CD4-positive, alpha-beta T cell (primary cell): ENCODE results near the gene FOXN1. TPM values are rescaled to one million over a fixed set of nuclear protein-coding genes. Genes with fewer than 3 reads are reported as not detected.
"Not testable (repeated sequence)": the region's sequence is repeated elsewhere in the genome, so short reads cannot be mapped to it uniquely, and the experiment has no call there.

ENCODE experiments used
- ATAC-seq: fragments of 200-7000 bp; cut with Tn5 transposase; one replicate; pipeline ENCODE4 v1.10.0; 2022; ENCODE audit warnings: mild to moderate bottlenecking; ENCODE audit not compliant: poor library complexity
- CTCF ChIA-PET: fragments of 350-600 bp; sonication (Branson Sonifier 250); formaldehyde crosslinking; loops from one replicate; lab custom pipeline; 2021; ENCODE audit warnings: antibody characterized with exemption, inconsistent platforms; lab: Charles Lee
- POLR2A ChIA-PET: fragments of 350-600 bp; sonication (Branson Sonifier 250); formaldehyde crosslinking; loops from one replicate; lab custom pipeline; 2021; ENCODE audit warnings: antibody characterized with exemption, inconsistent platforms; lab: Charles Lee
- DNase-seq, 14 experiments: peaks; one replicate each; pipeline ENCODE4 v3.0.0-alpha.2; 2013 to 2020; ENCODE audit warnings: mixed read lengths in 2 of 14
- H3K27ac ChIP-seq, 2 donors: one replicate each; pipeline versions ENCODE4 v1.5.1 to v1.7.0; 2013; ENCODE audit warnings: low read length in 2 of 2, low read depth in 1 of 2, mild to moderate bottlenecking in 1 of 2
- H3K27me3 ChIP-seq, 2 experiments: 1 replicate in 1 of 2; 2 replicates in 1 of 2; pipeline versions ENCODE4 v1.6.1 to v1.7.0; 2013; ENCODE audit warnings: low read length in 2 of 2, control low read depth in 1 of 2, mild to moderate bottlenecking in 1 of 2, moderate library complexity in 1 of 2; ENCODE audit not compliant: insufficient read depth in 2 of 2, control insufficient read depth in 1 of 2
- H3K36me3 ChIP-seq: one replicate; pipeline ENCODE4 v1.6.1; 2013; ENCODE audit warnings: low read length, control low read depth; ENCODE audit not compliant: insufficient read depth
- H3K4me1 ChIP-seq: one replicate; pipeline ENCODE4 v1.6.1; 2013; ENCODE audit warnings: low read length, control low read depth; ENCODE audit not compliant: insufficient read depth
- H3K4me3 ChIP-seq: one replicate; pipeline ENCODE4 v1.5.1; 2013; ENCODE audit warnings: mild to moderate bottlenecking, low read length, moderate library complexity
- H3K9me3 ChIP-seq, 2 experiments: 1 replicate in 1 of 2; 2 replicates in 1 of 2; pipeline versions ENCODE4 v1.6.1 to v1.7.0; 2013; ENCODE audit warnings: low read length in 2 of 2, mild to moderate bottlenecking in 2 of 2, control low read depth in 1 of 2, moderate library complexity in 1 of 2; ENCODE audit not compliant: control insufficient read depth in 1 of 2, insufficient read depth in 1 of 2
- H3K27ac Mint-ChIP-seq: one replicate; pipeline ENCODE4 v1.8.0; 2020; ENCODE audit warnings: mixed read lengths
- H3K27me3 Mint-ChIP-seq: one replicate; pipeline ENCODE4 v1.8.0; 2021; ENCODE audit warnings: mixed read lengths
- H3K36me3 Mint-ChIP-seq: one replicate; pipeline ENCODE4 v1.8.0; 2021; ENCODE audit warnings: low read depth, mixed read lengths
- H3K4me1 Mint-ChIP-seq: one replicate; pipeline ENCODE4 v1.8.0; 2021; ENCODE audit warnings: low read depth, mixed read lengths
- H3K4me3 Mint-ChIP-seq: one replicate; pipeline ENCODE4 v1.8.0; 2020; ENCODE audit warnings: mild to moderate bottlenecking, mixed read lengths
- H3K9me3 Mint-ChIP-seq: one replicate; pipeline ENCODE4 v1.8.0; 2020; ENCODE audit warnings: mixed read lengths
- intact Hi-C, 2 experiments: fragments of 100-400 bp; cut with DNase I in 1 of 2; cut with micrococcal nuclease in 1 of 2; formaldehyde crosslinking; loops; one replicate each; pipeline versions ENCODE4 v1.15.1 to v1.9.0; 2023 to 2025; cut with DNase I, micrococcal nuclease
- total RNA-seq, 174 experiments: library from RNA in 2 of 174; stranded (reverse) in 2 of 174; gene quantifications; one replicate each; pipeline ENCODE4 v1.2.3 and lab custom pipeline; 2021 to 2026
- TF ChIP-seq, protein P1 (sequence below): fragments of 200-600 bp; IDR thresholded peaks from one replicate; pipeline ENCODE4 v1.8.0; 2022; ENCODE audit warnings: antibody characterized with exemption, mild to moderate bottlenecking

The FOXN1 gene
- total RNA-seq, 2 experiments from 2014 or later = not detected

- ATAC-seq = no peak
- Histone ChIP-seq H3K27ac (no peak overlapping the region), H3K27me3 (no peaks in the 10 kb centered on the region), H3K4me3 (no peak overlapping the region), H3K36me3 (no peaks in the 10 kb centered on the region), H3K9me3 (no peaks in the 10 kb centered on the region), H3K4me1 (no peaks in the 10 kb centered on the region)
- Mint-ChIP-seq H3K27me3 (peaks cover 9% of the 10 kb centered on the region), H3K4me3 (no peak overlapping the region), H3K36me3 (no peaks in the 10 kb centered on the region), H3K9me3 (no peaks in the 10 kb centered on the region), H3K4me1 (no peaks in the 10 kb centered on the region), H3K27ac (no peak overlapping the region)
- POLR2A ChIA-PET = no interaction called here
- TF ChIP-seq, protein P1, sequence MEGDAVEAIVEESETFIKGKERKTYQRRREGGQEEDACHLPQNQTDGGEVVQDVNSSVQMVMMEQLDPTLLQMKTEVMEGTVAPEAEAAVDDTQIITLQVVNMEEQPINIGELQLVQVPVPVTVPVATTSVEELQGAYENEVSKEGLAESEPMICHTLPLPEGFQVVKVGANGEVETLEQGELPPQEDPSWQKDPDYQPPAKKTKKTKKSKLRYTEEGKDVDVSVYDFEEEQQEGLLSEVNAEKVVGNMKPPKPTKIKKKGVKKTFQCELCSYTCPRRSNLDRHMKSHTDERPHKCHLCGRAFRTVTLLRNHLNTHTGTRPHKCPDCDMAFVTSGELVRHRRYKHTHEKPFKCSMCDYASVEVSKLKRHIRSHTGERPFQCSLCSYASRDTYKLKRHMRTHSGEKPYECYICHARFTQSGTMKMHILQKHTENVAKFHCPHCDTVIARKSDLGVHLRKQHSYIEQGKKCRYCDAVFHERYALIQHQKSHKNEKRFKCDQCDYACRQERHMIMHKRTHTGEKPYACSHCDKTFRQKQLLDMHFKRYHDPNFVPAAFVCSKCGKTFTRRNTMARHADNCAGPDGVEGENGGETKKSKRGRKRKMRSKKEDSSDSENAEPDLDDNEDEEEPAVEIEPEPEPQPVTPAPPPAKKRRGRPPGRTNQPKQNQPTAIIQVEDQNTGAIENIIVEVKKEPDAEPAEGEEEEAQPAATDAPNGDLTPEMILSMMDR = no peak
- intact Hi-C loops = no loop called here
- no peak for DNase-seq
- CTCF ChIA-PET = no interaction called here
Measured at GRCh38 chr17:28466001-28466400, 40.1 kb upstream of the FOXN1 start.

DNA sequence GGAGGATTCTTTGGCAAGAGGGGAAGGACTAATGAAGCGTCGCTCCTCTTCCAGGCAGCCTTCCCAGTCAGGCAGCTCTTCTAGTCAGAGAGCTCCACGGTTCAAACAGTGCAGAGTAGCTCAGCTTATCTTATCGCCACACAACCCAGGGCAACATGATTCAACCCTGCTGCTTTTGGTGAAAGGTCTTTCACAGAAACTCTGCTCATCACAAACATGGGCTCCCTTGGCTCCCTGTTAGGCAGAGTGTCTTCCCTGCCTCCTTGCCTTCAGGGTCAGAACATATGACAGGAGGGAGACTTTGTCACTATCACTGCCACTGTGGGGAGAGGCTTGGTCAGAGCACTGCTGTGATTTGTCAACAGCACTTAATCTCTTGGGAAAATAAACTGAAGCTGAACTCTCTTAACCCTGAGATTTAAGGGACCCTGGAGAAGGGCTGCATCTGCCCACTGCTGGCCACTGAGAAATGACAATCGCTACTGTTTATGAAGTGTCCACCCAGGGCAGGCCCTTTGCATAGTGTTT, 39.6 kb upstream of the FOXN1 start:
- no peaks in the 10 kb centered on the region for H3K27me3 ChIP-seq
- Mint-ChIP-seq H3K9me3 (no peaks in the 10 kb centered on the region), H3K27me3 (peaks cover 9% of the 10 kb centered on the region), H3K4me1 (no peaks in the 10 kb centered on the region), H3K27ac (no peak overlapping the region), H3K4me3 (no peak overlapping the region), H3K36me3 (no peaks in the 10 kb centered on the region)
- ChIA-PET CTCF (no interaction called here), POLR2A (no interaction called here)
- no peak for DNase-seq
- no peak for ATAC-seq
- no peak overlapping the region for H3K4me3 ChIP-seq
- H3K9me3 ChIP-seq = no peaks in the 10 kb centered on the region
- H3K4me1 ChIP-seq = no peaks in the 10 kb centered on the region
- no peaks in the 10 kb centered on the region for H3K36me3 ChIP-seq
- intact Hi-C loops = no loop called here
- no peak overlapping the region for H3K27ac ChIP-seq
- TF ChIP-seq, protein P1 = no peak

- H3K27ac ChIP-seq = no peak overlapping the region
- TF ChIP-seq, protein P1 = no peak
- H3K4me3 Mint-ChIP-seq = no peak overlapping the region
- POLR2A ChIA-PET = no interaction called here
- DNase-seq (no peak), ATAC-seq (no peak)
- CTCF ChIA-PET = no interaction called here
- H3K36me3 Mint-ChIP-seq = no peaks in the 10 kb centered on the region
- no peaks in the 10 kb centered on the region for H3K9me3 Mint-ChIP-seq
- H3K27me3 ChIP-seq = no peaks in the 10 kb centered on the region
- peaks cover 9% of the 10 kb centered on the region for H3K27me3 Mint-ChIP-seq
- H3K4me1 ChIP-seq = no peaks in the 10 kb centered on the region
- H3K36me3 ChIP-seq = no peaks in the 10 kb centered on the region
- H3K9me3 ChIP-seq = no peaks in the 10 kb centered on the region
- H3K4me3 ChIP-seq = no peak overlapping the region
- no peak overlapping the region for H3K27ac Mint-ChIP-seq
- intact Hi-C loops = no loop called here
- no peaks in the 10 kb centered on the region for H3K4me1 Mint-ChIP-seq
Measured at GRCh38 chr17:28467456-28468025, 38.6 kb upstream of the FOXN1 start.

DNA sequence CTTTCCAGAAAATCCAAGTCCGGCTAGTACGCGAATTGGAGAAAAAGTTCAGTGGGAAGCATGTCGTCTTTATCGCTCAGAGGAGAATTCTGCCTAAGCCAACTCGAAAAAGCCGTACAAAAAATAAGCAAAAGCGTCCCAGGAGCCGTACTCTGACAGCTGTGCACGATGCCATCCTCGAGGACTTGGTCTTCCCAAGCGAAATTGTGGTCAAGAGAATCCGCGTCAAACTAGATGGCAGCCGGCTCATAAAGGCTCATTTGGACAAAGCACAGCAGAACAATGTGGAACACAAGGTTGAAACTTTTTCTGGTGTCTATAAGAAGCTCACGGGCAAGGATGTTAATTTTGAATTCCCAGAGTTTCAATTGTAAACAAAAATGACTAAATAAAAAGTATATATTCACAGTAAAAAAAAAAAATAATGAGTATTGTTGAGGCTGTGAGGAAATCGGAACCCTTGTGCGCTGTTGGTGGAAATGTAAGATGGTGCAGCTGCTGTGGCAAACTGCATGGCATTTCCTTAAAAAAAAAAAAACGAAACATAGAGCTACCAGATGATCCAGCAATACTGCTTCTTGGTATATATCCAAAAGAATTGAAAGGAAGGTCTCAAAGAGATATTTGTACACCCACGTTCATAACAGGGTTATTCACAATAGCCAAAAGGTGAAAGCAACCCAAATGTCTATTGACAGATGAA, 38.0 kb upstream of the FOXN1 start:
- DNase-seq = not testable (repeated sequence)

More for the DNA sequence above, 38.0 kb upstream of the FOXN1 start:
- H3K4me3 ChIP-seq, ATAC-seq, H3K4me1 ChIP-seq, H3K36me3 Mint-ChIP-seq, intact Hi-C loops, H3K27me3 ChIP-seq, H3K27ac Mint-ChIP-seq, H3K36me3 ChIP-seq, H3K9me3 Mint-ChIP-seq, POLR2A ChIA-PET, H3K9me3 ChIP-seq, H3K27ac ChIP-seq, H3K4me1 Mint-ChIP-seq, H3K4me3 Mint-ChIP-seq, H3K27me3 Mint-ChIP-seq, CTCF ChIA-PET: not testable (repeated sequence)
